OCI-LY7 (cell line): ENCODE measurements around the gene FGGY.

Experiments
- EZH2phosphoT487 ChIP-seq: fragments of 200-600 bp; sonication (generic); IDR thresholded peaks from 2 replicates; pipeline ENCODE4 v1.6.1; 2018; ENCODE audit warnings: low read depth, borderline replicate concordance, mild to moderate bottlenecking, mixed run types, antibody characterized with exemption, low read length, moderate library complexity, mixed read lengths
- TF ChIP-seq, protein P1 (sequence below): fragments of 200-600 bp; sonication (generic); conservative IDR thresholded peaks from 2 replicates; pipeline ENCODE4 v1.5.1; 2014; ENCODE audit warnings: mild to moderate bottlenecking, antibody characterized with exemption, low read length, moderate library complexity, mixed read lengths

DNA sequence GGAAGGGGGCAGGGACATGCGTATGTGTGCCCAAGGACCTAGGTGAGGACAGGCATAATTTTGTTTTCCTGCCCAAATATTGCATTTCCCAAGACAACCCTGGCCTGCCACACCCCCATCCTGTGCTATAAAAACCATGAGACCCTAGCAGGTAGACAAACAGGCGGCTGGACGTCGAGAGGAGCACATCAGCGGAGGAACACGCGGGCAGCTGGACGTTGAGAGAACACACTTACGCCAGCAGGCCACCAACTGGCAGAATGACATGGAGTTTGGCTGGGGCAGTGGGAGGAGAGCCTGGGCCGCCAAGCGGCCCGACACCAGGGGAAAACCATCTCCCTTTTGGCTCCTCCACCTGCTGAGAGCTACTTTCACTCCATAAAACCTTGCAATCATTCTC is 3.0 kb upstream of the FGGY start:
- TF ChIP-seq, protein P1, sequence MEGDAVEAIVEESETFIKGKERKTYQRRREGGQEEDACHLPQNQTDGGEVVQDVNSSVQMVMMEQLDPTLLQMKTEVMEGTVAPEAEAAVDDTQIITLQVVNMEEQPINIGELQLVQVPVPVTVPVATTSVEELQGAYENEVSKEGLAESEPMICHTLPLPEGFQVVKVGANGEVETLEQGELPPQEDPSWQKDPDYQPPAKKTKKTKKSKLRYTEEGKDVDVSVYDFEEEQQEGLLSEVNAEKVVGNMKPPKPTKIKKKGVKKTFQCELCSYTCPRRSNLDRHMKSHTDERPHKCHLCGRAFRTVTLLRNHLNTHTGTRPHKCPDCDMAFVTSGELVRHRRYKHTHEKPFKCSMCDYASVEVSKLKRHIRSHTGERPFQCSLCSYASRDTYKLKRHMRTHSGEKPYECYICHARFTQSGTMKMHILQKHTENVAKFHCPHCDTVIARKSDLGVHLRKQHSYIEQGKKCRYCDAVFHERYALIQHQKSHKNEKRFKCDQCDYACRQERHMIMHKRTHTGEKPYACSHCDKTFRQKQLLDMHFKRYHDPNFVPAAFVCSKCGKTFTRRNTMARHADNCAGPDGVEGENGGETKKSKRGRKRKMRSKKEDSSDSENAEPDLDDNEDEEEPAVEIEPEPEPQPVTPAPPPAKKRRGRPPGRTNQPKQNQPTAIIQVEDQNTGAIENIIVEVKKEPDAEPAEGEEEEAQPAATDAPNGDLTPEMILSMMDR: no peak
- TF ChIP-seq EZH2phosphoT487: no peak
